ENCODE results near the gene FEZF2. TPM values are rescaled to one million over a fixed set of nuclear protein-coding genes. Genes with fewer than 3 reads are reported as not detected.

FEZF2 gene
- total and polyA plus RNA-seq, 8 donors = not detected

DNA sequence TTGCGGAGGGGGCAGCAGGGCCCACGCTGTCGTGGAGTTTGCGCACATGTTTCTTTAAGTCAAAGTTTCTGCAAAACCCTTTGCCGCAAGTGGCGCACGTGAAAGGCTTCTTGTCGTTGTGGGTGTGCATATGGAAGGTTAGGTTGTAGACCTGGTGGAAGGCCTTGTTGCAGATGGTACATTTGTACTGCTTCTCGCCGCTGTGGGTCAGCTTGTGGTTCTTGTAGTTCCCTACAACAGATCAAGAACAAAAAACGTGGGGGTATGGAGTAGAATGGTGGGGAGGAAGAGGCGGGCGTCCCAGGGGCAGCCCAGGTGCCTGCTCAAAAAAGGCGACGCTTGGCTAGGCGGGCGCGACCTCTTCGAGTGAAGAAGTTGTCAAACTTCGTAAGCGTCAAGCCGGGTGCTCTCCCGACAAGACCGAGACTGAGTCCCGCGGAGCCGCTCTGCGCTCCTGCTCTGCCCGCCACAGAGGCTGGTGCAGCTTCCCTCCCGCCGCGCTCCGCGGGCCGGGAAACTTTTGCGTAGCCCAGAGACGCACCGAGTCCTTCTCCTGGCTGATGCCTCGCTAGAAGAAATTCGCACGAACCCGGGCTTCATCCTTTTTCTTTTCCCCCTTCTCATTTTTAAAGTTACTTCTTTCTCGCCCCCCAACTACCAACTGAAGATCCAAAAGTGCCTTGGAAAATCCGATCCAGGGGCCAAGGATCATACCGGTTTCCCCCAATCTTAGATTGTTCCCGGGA lies 3.1 kb downstream of the FEZF2 start:
- H3K4me1 ChIP-seq = peaks cover 18 to 71% (median 46%) of the 10 kb centered on the region in 4 donors
- DNase-seq = peak in 1 of 2 donors; percentile 37
- WGBS, 5 donors = 4 to 6% (median 5%) methylated on average over 46 of the region's 46 CpGs
- intact Hi-C loops (cut with DNase I; ENCODE audit: low total_unique reads) = no loop called here
- H3K9me3 ChIP-seq = peaks cover 0 to 5% (median 0%) of the 10 kb centered on the region in 4 donors
- H3K27me3 ChIP-seq = peaks cover 40 to 100% (median 95%) of the 10 kb centered on the region in 3 donors
- no peak overlapping the region for H3K4me3 ChIP-seq
- no peaks in the 10 kb centered on the region for H3K36me3 ChIP-seq
- TF ChIP-seq EP300 (IDR thresholded peaks at IDR 0.05) (no peak), POLR2A (IDR thresholded peaks at IDR 0.05) (no peak), POLR2AphosphoS5 (IDR thresholded peaks at IDR 0.05) (no peak)
- TF ChIP-seq, protein P1, sequence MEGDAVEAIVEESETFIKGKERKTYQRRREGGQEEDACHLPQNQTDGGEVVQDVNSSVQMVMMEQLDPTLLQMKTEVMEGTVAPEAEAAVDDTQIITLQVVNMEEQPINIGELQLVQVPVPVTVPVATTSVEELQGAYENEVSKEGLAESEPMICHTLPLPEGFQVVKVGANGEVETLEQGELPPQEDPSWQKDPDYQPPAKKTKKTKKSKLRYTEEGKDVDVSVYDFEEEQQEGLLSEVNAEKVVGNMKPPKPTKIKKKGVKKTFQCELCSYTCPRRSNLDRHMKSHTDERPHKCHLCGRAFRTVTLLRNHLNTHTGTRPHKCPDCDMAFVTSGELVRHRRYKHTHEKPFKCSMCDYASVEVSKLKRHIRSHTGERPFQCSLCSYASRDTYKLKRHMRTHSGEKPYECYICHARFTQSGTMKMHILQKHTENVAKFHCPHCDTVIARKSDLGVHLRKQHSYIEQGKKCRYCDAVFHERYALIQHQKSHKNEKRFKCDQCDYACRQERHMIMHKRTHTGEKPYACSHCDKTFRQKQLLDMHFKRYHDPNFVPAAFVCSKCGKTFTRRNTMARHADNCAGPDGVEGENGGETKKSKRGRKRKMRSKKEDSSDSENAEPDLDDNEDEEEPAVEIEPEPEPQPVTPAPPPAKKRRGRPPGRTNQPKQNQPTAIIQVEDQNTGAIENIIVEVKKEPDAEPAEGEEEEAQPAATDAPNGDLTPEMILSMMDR (IDR thresholded peaks at IDR 0.05) = no peak
- no peak overlapping the region for H3K27ac ChIP-seq

GRCh38 chr3:62369476-62369743 lies 3.9 kb downstream of the FEZF2 start:
- Histone ChIP-seq H3K4me1 (peaks cover 18 to 67% (median 42%) of the 10 kb centered on the region in 4 donors), H3K27me3 (peaks cover 40 to 100% (median 93%) of the 10 kb centered on the region in 3 donors), H3K36me3 (no peaks in the 10 kb centered on the region), H3K9me3 (peaks cover 0 to 5% (median 0%) of the 10 kb centered on the region in 4 donors), H3K27ac (no peak overlapping the region), H3K4me3 (peak overlapping the region in 2 of 4 donors; percentile 21 to 32)
- no peak for DNase-seq
- WGBS, 5 donors = 7 to 13% (median 11%) methylated on average over 12 of the region's 12 CpGs
- intact Hi-C loops (cut with DNase I; ENCODE audit: low total_unique reads) = no loop called here
- no peak for TF ChIP-seq POLR2AphosphoS5 (IDR thresholded peaks at IDR 0.05)
- TF ChIP-seq POLR2A (IDR thresholded peaks at IDR 0.05) = no peak
- TF ChIP-seq EP300 (IDR thresholded peaks at IDR 0.05) = no peak
- TF ChIP-seq, protein P1 (IDR thresholded peaks at IDR 0.05) = no peak

GRCh38 chr3:62368705-62369475 lies 4.5 kb downstream of the FEZF2 start:
- Histone ChIP-seq H3K4me3 (peak overlapping the region in 2 of 4 donors; percentile 21 to 32), H3K27me3 (peaks cover 40 to 99% (median 88%) of the 10 kb centered on the region in 3 donors), H3K36me3 (no peaks in the 10 kb centered on the region), H3K27ac (no peak overlapping the region), H3K9me3 (peaks cover 0 to 5% (median 0%) of the 10 kb centered on the region in 4 donors), H3K4me1 (peaks cover 15 to 62% (median 37%) of the 10 kb centered on the region in 4 donors)
- WGBS, 5 donors = 3 to 15% (median 7%) methylated on average over 30 to 58 of the region's 58 CpGs
- peak in 1 of 2 donors; percentile 34 for DNase-seq
- intact Hi-C loops (cut with DNase I; ENCODE audit: low total_unique reads) = no loop called here
- TF ChIP-seq, protein P1 (IDR thresholded peaks at IDR 0.05) = no peak
- TF ChIP-seq EP300 (IDR thresholded peaks at IDR 0.05) (no peak), POLR2AphosphoS5 (IDR thresholded peaks at IDR 0.05) (no peak), POLR2A (IDR thresholded peaks at IDR 0.05) (no peak)

GRCh38 chr3:62368290-62368704 lies 5.1 kb downstream of the FEZF2 start:
- DNase-seq = no peak
- intact Hi-C loops (cut with DNase I; ENCODE audit: low total_unique reads) = no loop called here
- Histone ChIP-seq H3K27me3 (peaks cover 36 to 93% (median 82%) of the 10 kb centered on the region in 3 donors), H3K36me3 (no peaks in the 10 kb centered on the region), H3K4me3 (no peak overlapping the region), H3K4me1 (peaks cover 9 to 56% (median 31%) of the 10 kb centered on the region in 4 donors), H3K27ac (no peak overlapping the region), H3K9me3 (peaks cover 0 to 5% (median 0%) of the 10 kb centered on the region in 4 donors)
- WGBS, 5 donors = 6 to 14% (median 8%) methylated on average over 19 of the region's 19 CpGs
- TF ChIP-seq POLR2AphosphoS5 (IDR thresholded peaks at IDR 0.05) (no peak), EP300 (IDR thresholded peaks at IDR 0.05) (no peak), POLR2A (IDR thresholded peaks at IDR 0.05) (no peak)
- TF ChIP-seq, protein P1 (IDR thresholded peaks at IDR 0.05) = no peak
